Body of pancreas (tissue), 4 donors: Measurements from ENCODE around the gene C14orf132. TPM values are rescaled to one million over a fixed set of nuclear protein-coding genes. Genes with fewer than 3 reads are reported as not detected.

Experiments
- ATAC-seq: fragments of 150-250 bp; one replicate; pipeline ENCODE4 v1.9.1; 2016
- DNase-seq, 4 donors: peaks; one replicate each; pipeline ENCODE4 v3.0.0-alpha.2; 2019
- H3K27ac ChIP-seq, 4 donors: fragments of 200-600 bp; sonication (generic); 1 replicate in 3 of 4; 2 replicates in 1 of 4; pipeline versions ENCODE4 v1.5.1 to v1.6.1; 2016 to 2019; ENCODE audit warnings: mild to moderate bottlenecking in 1 of 4, mixed read lengths in 1 of 4, moderate library complexity in 1 of 4
- H3K27me3 ChIP-seq, 2 donors: fragments of 200-600 bp; sonication (generic); one replicate each; pipeline ENCODE4 v1.6.0; 2016; ENCODE audit warnings: mild to moderate bottlenecking in 1 of 2
- H3K36me3 ChIP-seq, 2 donors: fragments of 200-600 bp; sonication (generic); replicated peaks in 1 of 2; 2 replicates each; pipeline ENCODE4 v1.5.1; 2016; ENCODE audit warnings: low read depth in 2 of 2; ENCODE audit not compliant: insufficient read depth in 1 of 2
- H3K4me1 ChIP-seq: fragments of 200-600 bp; sonication (generic); one replicate; pipeline ENCODE4 v1.6.0; 2016
- H3K4me3 ChIP-seq, 2 donors: fragments of 200-600 bp; sonication (generic); 1 replicate in 1 of 2; 2 replicates in 1 of 2; pipeline ENCODE4 v1.5.1; 2016 to 2019
- H3K9me3 ChIP-seq, 3 donors: fragments of 200-600 bp; sonication (generic); 1 replicate in 2 of 3; 2 replicates in 1 of 3; pipeline ENCODE4 v1.5.1; 2016
- POLR2A ChIP-seq, 3 donors: fragments of 450-650 bp; IDR thresholded peaks; one replicate each; pipeline ENCODE4 v1.6.1; 2016; ENCODE audit warnings: antibody characterized with exemption in 3 of 3, mild to moderate bottlenecking in 2 of 3
- WGBS, 2 donors: methylation state at CpG; one replicate each; pipeline ENCODE4 v1.1.5; 2017; 5-methylcytosine and 5-hydroxymethylcytosine counted together
- intact Hi-C: fragments of 100-400 bp; cut with DNase I; formaldehyde crosslinking; loops from one replicate; pipeline ENCODE4 v1.15.1; 2023
- total RNA-seq, 2 donors: library from RNA; depleted of rRNA; stranded (reverse); fragments of >200 nt; gene quantifications; one replicate each; pipeline ENCODE4 v1.1.0, GENCODE V29; 2016
- TF ChIP-seq, protein P1 (sequence below), 7 experiments: fragments of 450-650 bp in 4 of 7; fragments of 200-600 bp in 3 of 7; sonication (generic) in 3 of 7; IDR thresholded peaks; one replicate each; pipeline ENCODE4 v1.5.1; 2016 to 2019; ENCODE audit warnings: antibody characterized with exemption in 7 of 7

The C14orf132 gene
- total RNA-seq, 2 donors from 2014 or later, result 4.4 to 4.6 TPM

DNA sequence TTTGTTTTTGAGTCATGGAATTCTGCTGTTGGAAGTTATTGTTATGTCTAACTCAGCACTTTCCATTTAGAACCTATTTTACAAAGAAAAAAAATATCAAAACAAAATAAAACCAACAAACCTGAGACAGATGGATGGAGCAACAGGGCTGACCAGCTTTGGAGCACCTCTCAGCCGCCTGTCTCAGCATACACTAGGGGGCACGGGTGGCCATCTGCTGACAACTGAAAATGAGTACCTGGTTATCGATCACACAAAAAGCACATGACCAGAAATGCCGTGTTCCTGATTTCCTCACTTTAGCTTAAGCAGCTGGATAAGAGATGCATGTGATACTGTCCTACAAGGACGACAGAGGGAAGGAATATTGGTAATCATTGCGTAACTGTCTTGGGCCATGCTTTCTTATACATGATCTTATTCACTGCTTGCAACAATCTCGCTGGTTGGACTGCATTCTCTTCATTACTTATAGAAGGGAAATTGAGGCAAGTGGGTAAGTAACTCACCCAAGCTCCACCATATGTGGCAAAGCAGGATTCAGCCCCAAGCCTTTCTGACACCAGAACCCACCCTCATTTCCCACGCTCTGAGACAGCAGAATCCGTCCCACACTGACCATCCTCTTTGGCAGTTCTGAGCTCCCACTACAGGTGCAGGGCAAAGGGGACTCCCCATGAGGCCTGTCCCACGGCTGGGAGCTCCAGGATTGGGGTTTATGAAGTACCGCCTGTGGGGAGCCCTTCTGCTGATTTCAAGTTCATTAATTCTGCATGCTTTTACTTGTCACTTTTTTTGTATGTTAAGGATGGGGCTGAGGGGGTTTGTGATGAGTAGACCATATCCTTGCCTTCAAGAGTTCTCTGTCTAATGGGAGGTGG lies 43.5 kb downstream of the C14orf132 start:
- intact Hi-C loops, result no loop called here
- TF ChIP-seq, protein P1, sequence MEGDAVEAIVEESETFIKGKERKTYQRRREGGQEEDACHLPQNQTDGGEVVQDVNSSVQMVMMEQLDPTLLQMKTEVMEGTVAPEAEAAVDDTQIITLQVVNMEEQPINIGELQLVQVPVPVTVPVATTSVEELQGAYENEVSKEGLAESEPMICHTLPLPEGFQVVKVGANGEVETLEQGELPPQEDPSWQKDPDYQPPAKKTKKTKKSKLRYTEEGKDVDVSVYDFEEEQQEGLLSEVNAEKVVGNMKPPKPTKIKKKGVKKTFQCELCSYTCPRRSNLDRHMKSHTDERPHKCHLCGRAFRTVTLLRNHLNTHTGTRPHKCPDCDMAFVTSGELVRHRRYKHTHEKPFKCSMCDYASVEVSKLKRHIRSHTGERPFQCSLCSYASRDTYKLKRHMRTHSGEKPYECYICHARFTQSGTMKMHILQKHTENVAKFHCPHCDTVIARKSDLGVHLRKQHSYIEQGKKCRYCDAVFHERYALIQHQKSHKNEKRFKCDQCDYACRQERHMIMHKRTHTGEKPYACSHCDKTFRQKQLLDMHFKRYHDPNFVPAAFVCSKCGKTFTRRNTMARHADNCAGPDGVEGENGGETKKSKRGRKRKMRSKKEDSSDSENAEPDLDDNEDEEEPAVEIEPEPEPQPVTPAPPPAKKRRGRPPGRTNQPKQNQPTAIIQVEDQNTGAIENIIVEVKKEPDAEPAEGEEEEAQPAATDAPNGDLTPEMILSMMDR (IDR thresholded peaks at IDR 0.05), result no peak
- TF ChIP-seq POLR2A (IDR thresholded peaks at IDR 0.05), result no peak
- H3K4me3 ChIP-seq, result no peak overlapping the region
- H3K36me3 ChIP-seq, result no peaks in the 10 kb centered on the region
- no peaks in the 10 kb centered on the region for H3K27me3 ChIP-seq
- H3K27ac ChIP-seq, result peak overlapping the region in 3 of 4 donors; percentile 62 to 64 (median 63)
- ATAC-seq (no peak), DNase-seq (no peak)
- 77% methylated on average over 11 of the region's 11 CpGs for WGBS, 2 donors
- no peaks in the 10 kb centered on the region for H3K9me3 ChIP-seq
- H3K4me1 ChIP-seq, result peaks cover 12% of the 10 kb centered on the region

DNA sequence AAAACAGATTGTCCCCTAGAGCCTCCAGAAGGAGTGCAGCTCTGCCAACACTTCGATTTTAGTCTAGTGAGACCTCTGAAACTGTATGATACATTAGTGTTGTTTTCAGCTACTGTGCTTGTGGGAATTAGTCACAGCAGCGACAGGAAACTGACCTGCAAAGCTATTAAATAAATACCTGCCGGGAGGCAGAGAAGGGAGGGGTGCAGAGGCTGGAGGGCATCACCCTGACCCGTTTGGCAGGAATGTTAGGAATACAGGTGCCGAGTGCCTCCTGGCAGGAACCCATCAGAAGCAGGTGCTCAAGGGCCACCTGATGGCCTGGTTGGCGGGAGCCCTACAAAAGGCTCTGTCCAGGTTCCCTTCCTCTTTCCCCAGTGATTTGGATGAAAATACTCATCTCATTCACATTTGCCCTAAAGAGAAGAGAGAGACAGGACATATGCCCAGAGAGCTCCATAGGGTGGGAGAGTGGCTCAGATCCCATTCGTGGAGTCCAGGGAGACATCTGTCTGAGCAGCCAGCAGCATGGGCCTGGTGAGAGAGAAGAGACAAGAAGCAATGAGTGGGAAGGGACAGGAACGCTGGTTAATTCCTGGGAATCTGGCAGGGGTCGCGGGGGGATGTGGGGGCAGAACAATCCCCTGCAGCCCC lies 44.6 kb downstream of the C14orf132 start:
- intact Hi-C loops, result no loop called here
- H3K27ac ChIP-seq, result peak overlapping the region in 3 of 4 donors; percentile 62 to 64 (median 63)
- H3K36me3 ChIP-seq, result no peaks in the 10 kb centered on the region
- no peak overlapping the region for H3K4me3 ChIP-seq
- H3K4me1 ChIP-seq, result peaks cover 12% of the 10 kb centered on the region
- peak; percentile 92 for ATAC-seq
- WGBS, 2 donors, result 50 to 55% methylated on average over 9 to 10 of the region's 10 CpGs
- H3K9me3 ChIP-seq, result no peaks in the 10 kb centered on the region
- H3K27me3 ChIP-seq, result no peaks in the 10 kb centered on the region
- peak; percentile 54 to 81 (median 79) for DNase-seq
- TF ChIP-seq, protein P1 (IDR thresholded peaks at IDR 0.05), result no peak

DNA sequence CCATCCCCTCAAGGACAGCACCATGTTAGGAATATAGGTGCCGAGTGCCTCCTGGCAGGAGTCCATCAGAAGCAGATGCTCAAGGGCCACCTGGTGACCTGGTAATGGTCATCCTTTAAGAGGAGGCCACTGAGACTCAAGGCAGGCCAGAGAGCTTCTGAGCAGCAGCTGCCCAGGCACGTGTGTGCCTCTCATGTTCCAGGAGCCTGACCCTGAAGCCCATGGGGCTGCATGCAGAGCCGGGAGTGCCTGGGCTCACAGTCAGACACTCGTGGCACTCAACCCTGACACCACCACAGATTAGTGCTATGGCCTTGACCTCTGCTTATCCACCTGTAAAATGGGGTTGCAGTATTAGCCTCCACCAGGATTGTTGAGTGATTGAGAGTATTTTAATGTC lies 45.6 kb downstream of the C14orf132 start:
- TF ChIP-seq POLR2A (IDR thresholded peaks at IDR 0.05), result no peak
- TF ChIP-seq, protein P1 (IDR thresholded peaks at IDR 0.05), result no peak
- H3K4me1 ChIP-seq, result peaks cover 12% of the 10 kb centered on the region
- intact Hi-C loops, result no loop called here

DNA sequence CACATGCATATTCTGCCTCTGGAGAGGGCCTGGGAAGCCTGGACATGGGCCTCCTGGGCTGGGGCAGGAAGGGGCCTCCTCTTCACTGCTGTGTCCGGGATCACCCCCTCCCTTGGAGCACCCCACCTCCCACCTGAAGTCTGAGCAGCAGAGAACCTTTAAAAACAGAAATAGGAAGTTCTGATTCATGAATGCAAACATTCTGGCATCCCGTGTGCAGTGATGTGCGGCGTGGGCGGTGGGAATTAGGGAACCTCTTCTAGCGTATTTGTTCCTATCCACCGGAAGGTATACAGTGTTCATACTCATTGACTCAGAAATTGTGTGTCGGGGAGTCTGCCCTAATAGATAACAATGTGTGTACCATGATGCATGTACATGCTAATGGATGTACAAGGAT lies 46.2 kb downstream of the C14orf132 start:
- no peak overlapping the region for H3K4me3 ChIP-seq
- no peak overlapping the region for H3K27ac ChIP-seq
- peaks cover 12% of the 10 kb centered on the region for H3K4me1 ChIP-seq
- 79 to 89% methylated on average over 7 to 8 of the region's 8 CpGs for WGBS, 2 donors
- H3K27me3 ChIP-seq, result no peaks in the 10 kb centered on the region
- no peak for DNase-seq
- ATAC-seq, result no peak
- TF ChIP-seq POLR2A (IDR thresholded peaks at IDR 0.05), result no peak
- TF ChIP-seq, protein P1 (IDR thresholded peaks at IDR 0.05), result no peak
- intact Hi-C loops, result no loop called here
- H3K36me3 ChIP-seq, result no peaks in the 10 kb centered on the region
- H3K9me3 ChIP-seq, result no peaks in the 10 kb centered on the region

More for the DNA sequence above, 45.6 kb downstream of the C14orf132 start:
- H3K36me3 ChIP-seq, result no peaks in the 10 kb centered on the region
- H3K4me3 ChIP-seq, result no peak overlapping the region
- no peaks in the 10 kb centered on the region for H3K9me3 ChIP-seq
- H3K27ac ChIP-seq, result peak overlapping the region in 1 of 4 donors; percentile 63
- DNase-seq, result no peak
- H3K27me3 ChIP-seq, result no peaks in the 10 kb centered on the region
- WGBS, 2 donors, result 52 to 64% methylated on average over 2 to 4 of the region's 4 CpGs
- no peak for ATAC-seq
